Mesothelial cell of epicardium (in vitro differentiated cells): ENCODE measurements around the gene RNF113B. TPM values are rescaled to one million over a fixed set of nuclear protein-coding genes. Genes with fewer than 3 reads are reported as not detected.

ENCODE experiments used
- DNase-seq, 2 experiments: peaks; one replicate each; pipeline ENCODE4 v3.0.0; 2021; ENCODE audit warnings: low spot score in 2 of 2; ENCODE audit not compliant: unreplicated experiment in 2 of 2
- H3K27ac Mint-ChIP-seq: 2 replicates; pipeline ENCODE4 v1.8.0; 2021; ENCODE audit warnings: mixed read lengths
- H3K27me3 Mint-ChIP-seq: 2 replicates; pipeline ENCODE4 v1.8.0; 2021; ENCODE audit warnings: low read depth, mixed read lengths
- H3K36me3 Mint-ChIP-seq: 2 replicates; pipeline ENCODE4 v1.8.0; 2021; ENCODE audit warnings: mixed read lengths
- H3K4me1 Mint-ChIP-seq: 2 replicates; pipeline ENCODE4 v1.8.0; 2021; ENCODE audit warnings: mixed read lengths
- H3K4me3 Mint-ChIP-seq: 2 replicates; pipeline ENCODE4 v1.8.0; 2021; ENCODE audit warnings: mild to moderate bottlenecking, moderate library complexity, mixed read lengths
- H3K9me3 Mint-ChIP-seq: 2 replicates; pipeline ENCODE4 v1.8.0; 2021; ENCODE audit warnings: mixed read lengths
- total RNA-seq: library from RNA; stranded (reverse); gene quantifications from 3 replicates; pipeline ENCODE4 v1.2.1, GENCODE V29; 2021
- TF ChIP-seq, protein P1 (sequence below): fragments of 200-600 bp; sonication (generic); IDR thresholded peaks from one replicate; pipeline ENCODE4 v1.5.0; 2021; ENCODE audit warnings: antibody characterized with exemption; ENCODE audit not compliant: unreplicated experiment

RNF113B gene
- total RNA-seq, 1 donor from 2014 or later = not detected

DNA sequence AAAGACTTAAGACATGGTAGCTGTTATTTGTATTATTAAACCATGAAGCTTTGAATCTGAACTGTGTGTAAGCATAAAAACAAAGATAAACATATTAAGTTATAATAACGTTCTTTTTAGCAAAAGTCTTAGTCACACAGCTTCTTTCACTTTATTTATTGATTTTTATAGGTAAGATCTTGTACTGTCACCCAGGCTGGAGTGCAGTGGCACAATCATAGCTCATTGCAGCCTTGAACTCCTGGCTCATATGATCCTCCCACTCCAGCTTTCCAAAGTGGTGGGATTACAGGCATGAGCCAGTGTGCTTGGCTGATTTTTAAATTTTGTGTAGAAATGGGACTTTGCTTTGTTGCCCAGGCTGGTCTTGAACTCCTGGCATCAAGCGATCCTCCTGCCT lies 20.8 kb downstream of the RNF113B start:
- H3K4me1 Mint-ChIP-seq = peaks cover 35% of the 10 kb centered on the region
- H3K27ac Mint-ChIP-seq = peak overlapping the region; percentile 15
- no peak overlapping the region for H3K4me3 Mint-ChIP-seq
- DNase-seq = no peak
- H3K36me3 Mint-ChIP-seq = peaks cover 7% of the 10 kb centered on the region
- no peaks in the 10 kb centered on the region for H3K27me3 Mint-ChIP-seq
- TF ChIP-seq, protein P1, sequence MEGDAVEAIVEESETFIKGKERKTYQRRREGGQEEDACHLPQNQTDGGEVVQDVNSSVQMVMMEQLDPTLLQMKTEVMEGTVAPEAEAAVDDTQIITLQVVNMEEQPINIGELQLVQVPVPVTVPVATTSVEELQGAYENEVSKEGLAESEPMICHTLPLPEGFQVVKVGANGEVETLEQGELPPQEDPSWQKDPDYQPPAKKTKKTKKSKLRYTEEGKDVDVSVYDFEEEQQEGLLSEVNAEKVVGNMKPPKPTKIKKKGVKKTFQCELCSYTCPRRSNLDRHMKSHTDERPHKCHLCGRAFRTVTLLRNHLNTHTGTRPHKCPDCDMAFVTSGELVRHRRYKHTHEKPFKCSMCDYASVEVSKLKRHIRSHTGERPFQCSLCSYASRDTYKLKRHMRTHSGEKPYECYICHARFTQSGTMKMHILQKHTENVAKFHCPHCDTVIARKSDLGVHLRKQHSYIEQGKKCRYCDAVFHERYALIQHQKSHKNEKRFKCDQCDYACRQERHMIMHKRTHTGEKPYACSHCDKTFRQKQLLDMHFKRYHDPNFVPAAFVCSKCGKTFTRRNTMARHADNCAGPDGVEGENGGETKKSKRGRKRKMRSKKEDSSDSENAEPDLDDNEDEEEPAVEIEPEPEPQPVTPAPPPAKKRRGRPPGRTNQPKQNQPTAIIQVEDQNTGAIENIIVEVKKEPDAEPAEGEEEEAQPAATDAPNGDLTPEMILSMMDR = no peak
- no peaks in the 10 kb centered on the region for H3K9me3 Mint-ChIP-seq

DNA sequence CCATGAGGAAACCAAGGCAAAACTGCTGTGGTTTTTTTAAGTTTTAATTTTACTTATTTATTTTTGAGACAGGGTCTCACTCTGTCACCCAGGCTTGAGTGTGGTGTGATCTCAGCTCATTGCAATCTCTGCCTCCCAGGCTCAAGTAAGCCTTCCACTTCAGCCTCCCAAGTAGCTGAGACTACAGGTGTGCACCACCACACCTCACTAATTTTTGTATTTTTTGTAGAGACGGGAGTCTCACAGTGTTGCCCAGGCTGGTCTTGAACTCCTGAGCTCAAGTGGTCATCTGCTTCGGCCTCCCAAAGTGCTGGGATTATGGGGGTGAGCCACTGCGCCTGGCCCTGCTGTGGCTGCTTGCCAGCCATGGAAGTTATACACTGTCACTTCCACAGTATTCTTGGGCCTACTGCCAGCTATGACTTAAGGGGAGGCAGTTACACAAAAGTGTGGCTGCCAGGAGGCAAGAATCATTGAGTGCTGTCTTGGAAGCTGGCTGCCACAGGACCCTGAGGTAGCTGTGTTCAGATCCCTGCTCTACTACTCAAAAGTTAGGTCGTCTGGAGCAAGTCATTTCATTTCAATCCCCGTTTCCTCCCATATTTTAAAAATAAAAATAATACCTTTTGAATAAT lies 21.5 kb downstream of the RNF113B start:
- TF ChIP-seq, protein P1 = no peak
- Mint-ChIP-seq H3K4me3 (no peak overlapping the region), H3K27ac (peak overlapping the region; percentile 63), H3K36me3 (peaks cover 10% of the 10 kb centered on the region), H3K9me3 (no peaks in the 10 kb centered on the region), H3K4me1 (peaks cover 41% of the 10 kb centered on the region), H3K27me3 (no peaks in the 10 kb centered on the region)
- no peak for DNase-seq

DNA sequence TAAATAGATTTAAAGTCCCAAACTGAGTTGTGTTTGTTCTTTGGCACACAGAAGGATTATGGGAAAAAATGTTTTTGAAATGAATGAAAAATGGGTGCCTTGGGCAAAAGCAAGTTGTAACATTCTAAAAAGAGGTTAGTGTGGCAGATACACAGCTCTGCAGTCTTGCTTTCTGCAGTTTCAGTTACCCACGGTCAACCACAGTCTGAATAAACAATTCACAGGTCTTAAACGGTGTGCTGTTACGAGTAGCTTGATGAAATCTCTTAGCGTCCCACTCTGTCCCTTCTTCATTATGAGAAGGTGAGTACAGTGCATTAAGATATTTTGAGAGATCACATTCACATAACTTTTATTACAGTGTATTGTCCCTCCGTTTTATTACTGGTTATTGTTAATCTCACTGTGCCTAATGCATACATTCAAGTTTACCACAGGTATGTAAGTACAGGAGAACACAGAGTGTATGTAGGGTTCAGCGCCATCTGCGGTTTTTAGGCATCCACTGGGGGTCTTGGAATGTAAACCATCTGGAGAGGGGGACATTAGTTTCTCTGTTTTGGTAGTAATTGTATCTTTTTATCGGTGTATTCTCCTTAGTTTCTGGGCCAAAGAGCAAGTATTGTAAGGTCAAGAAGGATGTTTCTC lies 26.1 kb downstream of the RNF113B start:
- DNase-seq = no peak
- Mint-ChIP-seq H3K4me3 (no peak overlapping the region), H3K4me1 (peaks cover 54% of the 10 kb centered on the region), H3K27me3 (no peaks in the 10 kb centered on the region), H3K36me3 (peaks cover 11% of the 10 kb centered on the region), H3K27ac (peak overlapping the region; percentile 88), H3K9me3 (no peaks in the 10 kb centered on the region)
- TF ChIP-seq, protein P1 = no peak

DNA sequence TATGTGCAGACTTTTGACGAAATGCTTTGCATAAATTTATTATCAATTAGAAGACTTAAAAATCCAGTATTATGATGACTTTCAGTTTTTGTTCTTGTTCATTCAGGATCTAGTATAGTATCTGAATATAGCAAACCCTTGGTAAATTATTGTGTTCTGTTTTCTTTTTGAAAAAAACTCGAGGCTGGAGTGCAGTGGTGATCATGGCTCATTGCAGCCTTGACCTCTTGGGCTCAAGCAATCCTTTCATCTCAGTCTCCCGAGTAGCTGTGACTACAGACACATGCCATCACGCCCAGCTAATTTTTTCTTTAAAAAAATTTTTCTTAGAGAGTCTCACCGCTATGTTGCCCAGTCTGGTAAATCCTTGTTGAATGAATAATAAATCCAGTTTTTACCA lies 29.5 kb downstream of the RNF113B start:
- no peaks in the 10 kb centered on the region for H3K9me3 Mint-ChIP-seq
- H3K36me3 Mint-ChIP-seq = peaks cover 7% of the 10 kb centered on the region
- TF ChIP-seq, protein P1 = no peak
- peak overlapping the region; percentile 26 for H3K4me3 Mint-ChIP-seq
- no peaks in the 10 kb centered on the region for H3K27me3 Mint-ChIP-seq
- DNase-seq = no peak
- H3K27ac Mint-ChIP-seq = peak overlapping the region; percentile 39
- peaks cover 62% of the 10 kb centered on the region for H3K4me1 Mint-ChIP-seq

DNA sequence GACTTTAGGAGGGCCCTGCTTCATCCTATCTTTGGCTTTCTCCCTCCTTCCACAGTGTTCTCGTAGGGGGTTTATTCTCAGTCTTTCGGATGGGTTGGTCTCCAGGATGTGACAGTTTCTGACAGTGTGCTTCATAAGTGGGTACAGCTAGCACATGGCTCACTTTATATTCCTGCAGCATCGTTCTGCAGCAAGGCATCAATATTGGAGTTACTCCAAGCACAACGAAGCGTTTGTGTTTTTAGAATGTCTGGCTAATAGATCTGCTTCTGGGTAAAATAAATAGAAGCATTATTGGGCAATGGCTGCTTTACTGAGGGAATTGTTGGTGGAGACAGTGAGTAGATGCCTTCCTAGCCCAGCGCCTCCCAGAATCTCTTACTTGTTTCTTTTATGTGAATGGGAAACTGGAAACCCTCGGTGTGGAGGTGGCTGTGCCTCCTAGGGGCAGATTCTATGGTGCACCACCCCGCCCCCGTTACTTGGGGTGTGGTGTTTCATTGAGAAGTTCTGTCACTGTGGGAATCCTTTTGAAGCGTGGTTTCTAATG lies 32.2 kb downstream of the RNF113B start:
- peak overlapping the region; percentile 96 for H3K4me3 Mint-ChIP-seq
- H3K27me3 Mint-ChIP-seq = peaks cover 6% of the 10 kb centered on the region
- DNase-seq = no peak
- no peaks in the 10 kb centered on the region for H3K9me3 Mint-ChIP-seq
- TF ChIP-seq, protein P1 = no peak
- peaks cover 4% of the 10 kb centered on the region for H3K36me3 Mint-ChIP-seq
- peak overlapping the region; percentile 98 for H3K27ac Mint-ChIP-seq
- H3K4me1 Mint-ChIP-seq = peaks cover 54% of the 10 kb centered on the region
